ENCODE data around the gene CUEDC1. TPM values are rescaled to one million over a fixed set of nuclear protein-coding genes. Genes with fewer than 3 reads are reported as not detected.

Gene CUEDC1
- total and polyA plus RNA-seq, 2 of the 13 experiments (the other 11 are each of a cell fraction or from before 2014, with no cell fraction given): 7.4 to 12.9 TPM

- TF ChIP-seq ZNF781 (CRISPR knock-in tag; IDR thresholded peaks at IDR 0.05; ENCODE audit: borderline replicate concordance, not compliant biosample characterization): peak; percentile 79
- peak; percentile 84; the same call in 1 of the 2 replicates for TF ChIP-seq FOXC1 (CRISPR knock-in tag; IDR thresholded peaks at IDR 0.05; ENCODE audit: borderline replicate concordance)
- TF ChIP-seq SIX1 (CRISPR knock-in tag; IDR thresholded peaks at IDR 0.05; ENCODE audit: borderline replicate concordance): peak; percentile 28; the same call in 1 of the 2 replicates
- peak; percentile 60 for TF ChIP-seq ZNF205 (CRISPR knock-in tag; IDR thresholded peaks at IDR 0.05)
- TF ChIP-seq ONECUT2 (CRISPR knock-in tag; IDR thresholded peaks at IDR 0.05): no peak
- peak; percentile 24; the same call in 1 of the 2 replicates for TF ChIP-seq SOX13 (IDR thresholded peaks at IDR 0.05)
- peak in 1 of 2 experiments; percentile 72; a peak in 1 of 4 replicates for TF ChIP-seq SOX13 (CRISPR knock-in tag; conservative IDR thresholded peaks at IDR 0.05 in 1 of 2, IDR thresholded peaks at IDR 0.05 in 1 of 2)
- TF ChIP-seq ZNF558 (CRISPR knock-in tag; IDR thresholded peaks at IDR 0.05; ENCODE audit: borderline replicate concordance): 0 out of 2 replicates have a peak, but pooled peaks have one; percentile 18
- no peak; the same call in 1 of the 2 replicates for TF ChIP-seq ZNF430 (CRISPR knock-in tag; IDR thresholded peaks at IDR 0.05)
- TF ChIP-seq ZMYM2 (CRISPR knock-in tag; IDR thresholded peaks at IDR 0.05): 0 out of 2 replicates have a peak, but pooled peaks have one; percentile 57
- TF ChIP-seq ZBTB49 (CRISPR knock-in tag; IDR thresholded peaks at IDR 0.05; ENCODE audit: borderline replicate concordance): no peak
- TF ChIP-seq ZBTB2 (CRISPR knock-in tag; IDR thresholded peaks at IDR 0.05; ENCODE audit: low read depth): 0 out of 2 replicates have a peak, but pooled peaks have one; percentile 23
- no peak for TF ChIP-seq GATAD1 (CRISPR knock-in tag; IDR thresholded peaks at IDR 0.05)
- peak; percentile 76 for TF ChIP-seq ZNF605 (CRISPR knock-in tag; IDR thresholded peaks at IDR 0.05)
- no peak for TF ChIP-seq SOX6 (IDR thresholded peaks at IDR 0.05)
- TF ChIP-seq SOX6 (CRISPR knock-in tag; IDR thresholded peaks at IDR 0.05): peak; percentile 77
- TF ChIP-seq IRF9 (CRISPR knock-in tag; IDR thresholded peaks at IDR 0.05; ENCODE audit: borderline replicate concordance): 0 out of 2 replicates have a peak, but pooled peaks have one; percentile 9
- peak; percentile 22; the same call in 1 of the 2 replicates for TF ChIP-seq MLX (CRISPR knock-in tag; IDR thresholded peaks at IDR 0.05)
- TF ChIP-seq BCL6 (CRISPR knock-in tag; IDR thresholded peaks at IDR 0.05): peak; percentile 86
- TF ChIP-seq TBX3 (IDR thresholded peaks at IDR 0.05; ENCODE audit: borderline replicate concordance): peak; percentile 17; the same call in 1 of the 2 replicates
- peak; percentile 83 for TF ChIP-seq RCOR2 (CRISPR knock-in tag; IDR thresholded peaks at IDR 0.05)
- TF ChIP-seq NFKB2 (CRISPR knock-in tag; IDR thresholded peaks at IDR 0.05; ENCODE audit: borderline replicate concordance): peak; percentile 56; the same call in 1 of the 2 replicates
- peak in 1 of 2 experiments; percentile 24; a peak in 1 of 4 replicates for TF ChIP-seq KLF16 (CRISPR knock-in tag; IDR thresholded peaks at IDR 0.05)
- peak; percentile 8; the same call in 1 of the 2 replicates for TF ChIP-seq ZNF607 (CRISPR knock-in tag; IDR thresholded peaks at IDR 0.05; ENCODE audit: borderline replicate concordance)
Measured at GRCh38 chr17:57861000-57861789, 94.0 kb downstream of the CUEDC1 start (continued).

Data from HepG2 (cell line).